H9 (cell line): ENCODE measurements around the gene CEACAM18. TPM values are rescaled to one million over a fixed set of nuclear protein-coding genes. Genes with fewer than 3 reads are reported as not detected.

Experiments
- DNase-seq: peaks from one replicate; pipeline ENCODE4 v3.0.0-alpha.2; 2017
- H2AFZ ChIP-seq: one replicate; pipeline ENCODE4 v1.6.1; 2013; ENCODE audit warnings: mild to moderate bottlenecking, low read length, control low read depth, moderate library complexity
- H2AK5ac ChIP-seq: 2 replicates; pipeline ENCODE4 v1.6.1; 2013; ENCODE audit warnings: low read length, control low read depth, mixed read lengths; ENCODE audit not compliant: insufficient read length
- H2BK120ac ChIP-seq: one replicate; pipeline ENCODE4 v1.6.1; 2013; ENCODE audit warnings: low read depth, mild to moderate bottlenecking, low read length, control low read depth, inconsistent platforms; ENCODE audit not compliant: poor library complexity, severe bottlenecking
- H2BK12ac ChIP-seq: 2 replicates; pipeline ENCODE4 v1.6.1; 2013; ENCODE audit warnings: low read length, control low read depth, mixed read lengths, low read depth; ENCODE audit not compliant: insufficient read length
- H2BK15ac ChIP-seq: 2 replicates; pipeline ENCODE4 v1.6.1; 2013; ENCODE audit warnings: low read depth, low read length, control low read depth
- H2BK20ac ChIP-seq: one replicate; pipeline ENCODE4 v1.6.1; 2013; ENCODE audit warnings: low read depth, mild to moderate bottlenecking, low read length, control low read depth, inconsistent platforms; ENCODE audit not compliant: poor library complexity, severe bottlenecking
- H2BK5ac ChIP-seq: 2 replicates; pipeline ENCODE4 v1.6.1; 2013; ENCODE audit warnings: low read length, control low read depth, mixed read lengths; ENCODE audit not compliant: insufficient read length
- H3K14ac ChIP-seq: 2 replicates; pipeline ENCODE4 v1.6.1; 2013; ENCODE audit warnings: low read length, control low read depth; ENCODE audit not compliant: insufficient read depth
- H3K18ac ChIP-seq: 2 replicates; pipeline ENCODE4 v1.6.1; 2013; ENCODE audit warnings: low read depth, mild to moderate bottlenecking, mixed read lengths, low read length, control low read depth; ENCODE audit not compliant: insufficient read length
- H3K23ac ChIP-seq: 2 replicates; pipeline ENCODE4 v1.6.1; 2013; ENCODE audit warnings: low read length, control low read depth, mixed read lengths, low read depth; ENCODE audit not compliant: insufficient read length
- H3K23me2 ChIP-seq: 2 replicates; pipeline ENCODE4 v1.6.1; 2013; ENCODE audit warnings: low read depth, mild to moderate bottlenecking, mixed read lengths, low read length, control low read depth; ENCODE audit not compliant: insufficient read length, poor library complexity, severe bottlenecking
- H3K27ac ChIP-seq: 2 replicates; pipeline ENCODE4 v1.5.1; 2013; ENCODE audit warnings: low read length, control low read depth, mixed read lengths, low read depth; ENCODE audit not compliant: insufficient read length
- H3K27me3 ChIP-seq: 2 replicates; pipeline ENCODE4 v1.6.1; 2013; ENCODE audit warnings: low read length, control low read depth, inconsistent platforms; ENCODE audit not compliant: insufficient read depth
- H3K4ac ChIP-seq: 2 replicates; pipeline ENCODE4 v1.6.1; 2013; ENCODE audit warnings: low read depth, mild to moderate bottlenecking, control low read depth, inconsistent platforms, low read length, moderate library complexity
- H3K4me1 ChIP-seq: 2 replicates; pipeline ENCODE4 v1.6.1; 2013; ENCODE audit warnings: low read length, control low read depth, inconsistent platforms; ENCODE audit not compliant: insufficient read depth
- H3K4me2 ChIP-seq: 2 replicates; pipeline ENCODE4 v1.6.1; 2013; ENCODE audit warnings: low read length, control low read depth, mixed read lengths; ENCODE audit not compliant: insufficient read length, insufficient read depth
- H3K56ac ChIP-seq: 2 replicates; pipeline ENCODE4 v1.6.1; 2013; ENCODE audit warnings: low read depth, mild to moderate bottlenecking, mixed read lengths, low read length, control low read depth; ENCODE audit not compliant: insufficient read length
- H3K79me1 ChIP-seq: 2 replicates; pipeline ENCODE4 v1.6.1; 2013; ENCODE audit warnings: low read depth, mild to moderate bottlenecking, moderate library complexity, low read length, control low read depth, inconsistent platforms; ENCODE audit not compliant: insufficient read depth, poor library complexity, severe bottlenecking
- H3K79me2 ChIP-seq: 2 replicates; pipeline ENCODE4 v1.6.1; 2013; ENCODE audit warnings: low read length, control low read depth, inconsistent platforms; ENCODE audit not compliant: insufficient read depth
- H3K9ac ChIP-seq: 2 replicates; pipeline ENCODE4 v1.6.1; 2013; ENCODE audit warnings: low read length, control low read depth, mixed read lengths; ENCODE audit not compliant: insufficient read length; ENCODE audit errors: extremely low read depth
- H3K9me3 ChIP-seq: one replicate; pipeline ENCODE4 v1.6.1; 2013; ENCODE audit warnings: low read depth, low read length, inconsistent platforms; ENCODE audit not compliant: control insufficient read depth
- H3T11ph ChIP-seq: one replicate; pipeline ENCODE4 v1.6.1; 2013; ENCODE audit warnings: mild to moderate bottlenecking, low read length, control low read depth, inconsistent platforms
- H4K20me1 ChIP-seq: one replicate; pipeline ENCODE4 v1.6.1; 2013; ENCODE audit not compliant: control insufficient read depth, insufficient read length, insufficient read depth
- H4K5ac ChIP-seq: 2 replicates; pipeline ENCODE4 v1.6.1; 2013; ENCODE audit warnings: low read depth, mild to moderate bottlenecking, mixed read lengths, low read length, control low read depth; ENCODE audit not compliant: insufficient read length
- H4K8ac ChIP-seq: replicated peaks from 2 replicates; pipeline ENCODE4 v1.6.1; 2013; ENCODE audit warnings: low read length, control low read depth, mixed read lengths, low read depth; ENCODE audit not compliant: insufficient read length
- H4K91ac ChIP-seq: 2 replicates; pipeline ENCODE4 v1.6.1; 2013; ENCODE audit warnings: low read depth, mild to moderate bottlenecking, moderate library complexity, mixed read lengths, low read length, control low read depth; ENCODE audit not compliant: insufficient read length
- H3K27ac Mint-ChIP-seq, 3 experiments: 2 replicates in 2 of 3; 3 replicates in 1 of 3; pipeline ENCODE4 v1.8.0; 2020 to 2021; ENCODE audit warnings: mixed read lengths in 3 of 3, mild to moderate bottlenecking in 1 of 3, moderate library complexity in 1 of 3
- H3K27me3 Mint-ChIP-seq: 2 replicates; pipeline ENCODE4 v1.8.0; 2021; ENCODE audit warnings: low read depth, mild to moderate bottlenecking, moderate library complexity, mixed read lengths
- H3K36me3 Mint-ChIP-seq, 3 experiments: 2 replicates in 2 of 3; 3 replicates in 1 of 3; pipeline ENCODE4 v1.8.0; 2020 to 2021; ENCODE audit warnings: low read depth in 3 of 3, mixed read lengths in 3 of 3; ENCODE audit not compliant: insufficient read depth in 1 of 3
- H3K4me1 Mint-ChIP-seq, 2 experiments: 2 replicates each; pipeline ENCODE4 v1.8.0; 2020; ENCODE audit warnings: mixed read lengths in 2 of 2
- H3K4me3 Mint-ChIP-seq, 2 experiments: 2 replicates in 1 of 2; 3 replicates in 1 of 2; pipeline ENCODE4 v1.8.0; 2020 to 2021; ENCODE audit warnings: mild to moderate bottlenecking in 2 of 2, mixed read lengths in 2 of 2, moderate library complexity in 1 of 2
- H3K9me3 Mint-ChIP-seq, 2 experiments: 2 replicates in 1 of 2; 3 replicates in 1 of 2; pipeline ENCODE4 v1.8.0; 2020; ENCODE audit warnings: mild to moderate bottlenecking in 2 of 2, mixed read lengths in 2 of 2, moderate library complexity in 1 of 2
- CTCF ChIP-seq: fragments of 200-600 bp; sonication (generic); conservative IDR thresholded peaks from 3 replicates; pipeline ENCODE4 v1.8.0; 2021; ENCODE audit warnings: antibody characterized with exemption, mild to moderate bottlenecking
- WGBS: extraction: QIAGEN DNeasy Blood & Tissue Kit; methylation state at CpG from one replicate; pipeline ENCODE4 v1.1.7; 2013; ENCODE audit warnings: missing lambda C conversion rate, low lambda C conversion rate, mixed read lengths; ENCODE audit not compliant: insufficient read length; ENCODE audit errors: extremely low coverage; 5-methylcytosine and 5-hydroxymethylcytosine counted together
- total RNA-seq: library from RNA; stranded (reverse); gene quantifications from 2 replicates; pipeline ENCODE4 v1.2.1, GENCODE V29; 2021

CEACAM18 gene
- total RNA-seq, 1 experiment from 2014 or later = not detected

- H4K91ac ChIP-seq = no peak overlapping the region
- H3K79me1 ChIP-seq = no peaks in the 10 kb centered on the region
- H3K27me3 Mint-ChIP-seq = peaks cover 45% of the 10 kb centered on the region
- peaks cover 0 to 5% (median 5%) of the 10 kb centered on the region in 3 experiments; a peak in 1 of 7 replicates for H3K36me3 Mint-ChIP-seq
- no peak overlapping the region for H2AK5ac ChIP-seq
- H3K9me3 Mint-ChIP-seq = peaks cover 29 to 88% of the 10 kb centered on the region in 2 experiments
- no peaks in the 10 kb centered on the region for H3K9me3 ChIP-seq
- peak overlapping the region in 1 of 3 experiments; percentile 40; a peak in 1 of 7 replicates for H3K27ac Mint-ChIP-seq
- H3K14ac ChIP-seq = no peak overlapping the region
- H3K4me1 Mint-ChIP-seq = peaks cover 0 to 2% of the 10 kb centered on the region in 2 experiments; a peak in 1 of 4 replicates
- H3K4me2 ChIP-seq = no peak overlapping the region
- no peak for TF ChIP-seq CTCF
- peaks cover 3% of the 10 kb centered on the region for H4K20me1 ChIP-seq
- H2BK5ac ChIP-seq = no peak overlapping the region
- H3K4ac ChIP-seq = no peak overlapping the region
- WGBS = no CpG with 5 or more reads among the region's 5 CpGs
- H4K5ac ChIP-seq = no peak overlapping the region
- no peak overlapping the region for H2BK12ac ChIP-seq
- H3T11ph ChIP-seq = no peak overlapping the region
- H2BK15ac ChIP-seq = no peak overlapping the region
- no peak overlapping the region for H4K8ac ChIP-seq
- H3K23me2 ChIP-seq = no peaks in the 10 kb centered on the region
- no peak overlapping the region for H3K4me3 Mint-ChIP-seq
- no peak overlapping the region for H3K27ac ChIP-seq
- H3K79me2 ChIP-seq = no peaks in the 10 kb centered on the region
- no peak for DNase-seq
- H3K27me3 ChIP-seq = no peaks in the 10 kb centered on the region
- no peak overlapping the region for H2BK20ac ChIP-seq
- no peak overlapping the region for H3K9ac ChIP-seq
- no peak overlapping the region for H3K56ac ChIP-seq
- no peak overlapping the region for H3K18ac ChIP-seq
- no peak overlapping the region for H2BK120ac ChIP-seq
- no peak overlapping the region for H3K23ac ChIP-seq
- no peaks in the 10 kb centered on the region for H3K4me1 ChIP-seq
- H2AFZ ChIP-seq = no peak overlapping the region
These were observed 27.5 kb upstream of the CEACAM18 start for GRCh38 chr19:51450730-51451307.
